BJ (cell line): ENCODE measurements around the gene L3MBTL4. TPM values are rescaled to one million over a fixed set of nuclear protein-coding genes. Genes with fewer than 3 reads are reported as not detected.

Experiments used
- CTCF ChIA-PET: fragments of 350-600 bp; formaldehyde crosslinking; extraction: SDS; loops from one replicate; lab custom pipeline; 2021; ENCODE audit warnings: antibody characterized with exemption, inconsistent platforms; lab: Yijun Ruan, JAX
- POLR2A ChIA-PET: fragments of 300-600 bp; sonication (Branson Sonifier 250); formaldehyde crosslinking; extraction: SDS; loops from one replicate; lab custom pipeline; 2021; ENCODE audit warnings: antibody characterized with exemption; lab: Charles Lee
- DNase-seq: peaks from one replicate; pipeline ENCODE4 v3.0.0-alpha.2; 2011; ENCODE audit warnings: low read depth
- H3K27me3 ChIP-seq: 2 replicates; pipeline ENCODE4 v1.6.0; 2011; ENCODE audit warnings: low read length; ENCODE audit not compliant: control insufficient read depth, insufficient read depth
- H3K36me3 ChIP-seq: 2 replicates; pipeline ENCODE4 v1.5.1; 2011; ENCODE audit warnings: low read length; ENCODE audit not compliant: control insufficient read depth, insufficient read depth
- H3K4me3 ChIP-seq: 2 replicates; pipeline ENCODE4 v1.5.1; 2011; ENCODE audit warnings: low read depth, mild to moderate bottlenecking, control low read depth, low read length
- CTCF ChIP-seq: IDR thresholded peaks from 2 replicates; pipeline ENCODE4 v1.5.1; 2011; ENCODE audit warnings: low read depth, mild to moderate bottlenecking, control low read depth, inconsistent platforms, low read length, moderate library complexity; ENCODE audit not compliant: insufficient read depth
- polyA plus RNA-seq: library from polyadenylated mRNA; depleted of rRNA; stranded (reverse); fragments of >200 nt; gene quantifications from 2 replicates; pipeline ENCODE4 v1.2.3, GENCODE V29; 2011

The L3MBTL4 gene
- polyA plus RNA-seq, 1 experiment, result not detected

- no peak for DNase-seq
- Histone ChIP-seq H3K27me3 (no peaks in the 10 kb centered on the region), H3K4me3 (no peak overlapping the region), H3K36me3 (no peaks in the 10 kb centered on the region)
- CTCF ChIA-PET, result no interaction called here
- no peak for TF ChIP-seq CTCF
- POLR2A ChIA-PET, result no interaction called here
Observed at GRCh38 chr18:6103741-6104140, 311.0 kb downstream of the L3MBTL4 start.

GRCh38 chr18:6096730-6097129, 318.0 kb downstream of the L3MBTL4 start:
- H3K36me3 ChIP-seq, result no peaks in the 10 kb centered on the region
- no peaks in the 10 kb centered on the region for H3K27me3 ChIP-seq
- ChIA-PET CTCF (no interaction called here), POLR2A (no interaction called here)
- DNase-seq, result no peak
- no peak overlapping the region for H3K4me3 ChIP-seq
- no peak for TF ChIP-seq CTCF

GRCh38 chr18:6088432-6088831, 326.3 kb downstream of the L3MBTL4 start:
- Histone ChIP-seq H3K4me3 (no peak overlapping the region), H3K36me3 (no peaks in the 10 kb centered on the region), H3K27me3 (no peaks in the 10 kb centered on the region)
- ChIA-PET CTCF (no interaction called here), POLR2A (no interaction called here)
- no peak for DNase-seq
- no peak for TF ChIP-seq CTCF

- no peak for DNase-seq
- POLR2A ChIA-PET, result no interaction called here
- CTCF ChIA-PET, result no interaction called here
- no peaks in the 10 kb centered on the region for H3K36me3 ChIP-seq
- no peak overlapping the region for H3K4me3 ChIP-seq
- H3K27me3 ChIP-seq, result no peaks in the 10 kb centered on the region
- no peak for TF ChIP-seq CTCF
Observed at GRCh38 chr18:6086731-6087130, 328.0 kb downstream of the L3MBTL4 start.

- no peaks in the 10 kb centered on the region for H3K36me3 ChIP-seq
- no peak for TF ChIP-seq CTCF
- ChIA-PET POLR2A (no interaction called here), CTCF (no interaction called here)
- no peak overlapping the region for H3K4me3 ChIP-seq
- no peaks in the 10 kb centered on the region for H3K27me3 ChIP-seq
- DNase-seq, result no peak
Observed at GRCh38 chr18:6079406-6079805, 335.3 kb downstream of the L3MBTL4 start.
